ENCODE measurements around the gene CELF4. TPM values are rescaled to one million over a fixed set of nuclear protein-coding genes. Genes with fewer than 3 reads are reported as not detected.

The CELF4 gene
- total RNA-seq, 1 experiment from 2014 or later, result 0.40 TPM

- Histone ChIP-seq H4K20me1 (ENCODE audit: low read length) (no peaks in the 10 kb centered on the region), H3K4me3 (ENCODE audit: low read length) (no peak overlapping the region), H3K36me3 (ENCODE audit: low read depth, low read length) (no peaks in the 10 kb centered on the region), H3K9me3 (ENCODE audit: low read length) (no peaks in the 10 kb centered on the region), H3F3A (ENCODE audit: low read length, unreplicated experiment) (no peaks in the 10 kb centered on the region), H3K27ac (ENCODE audit: low read length) (no peak overlapping the region), H2AFZ (ENCODE audit: low read length) (no peak overlapping the region), H3K4me1 (ENCODE audit: insufficient read depth, low read length) (no peaks in the 10 kb centered on the region), H3K9me2 (replicated peaks; ENCODE audit: low read length) (no peaks in the 10 kb centered on the region), H3K9ac (ENCODE audit: low read length) (no peak overlapping the region), H3K4me2 (ENCODE audit: low read length) (no peak overlapping the region), H3K27me3 (ENCODE audit: low read length) (no peaks in the 10 kb centered on the region), H3K79me2 (ENCODE audit: low read length) (no peaks in the 10 kb centered on the region)
- intact Hi-C loops (cut with micrococcal nuclease), result no loop called here
- CTCF ChIA-PET, result no interaction called here
- DNase-seq (no peak), ATAC-seq (no peak)
- POLR2A ChIA-PET (ENCODE audit: unreplicated experiment), result no interaction called here
- BruUV-seq (replicated peaks), result no TSS peak
- TF ChIP-seq EZH2 (IDR thresholded peaks at IDR 0.05; ENCODE audit: low read length, unreplicated experiment) (no peak), EZH2phosphoT487 (IDR thresholded peaks at IDR 0.05; ENCODE audit: borderline replicate concordance, low read length) (no peak)
- TF ChIP-seq, protein P1, sequence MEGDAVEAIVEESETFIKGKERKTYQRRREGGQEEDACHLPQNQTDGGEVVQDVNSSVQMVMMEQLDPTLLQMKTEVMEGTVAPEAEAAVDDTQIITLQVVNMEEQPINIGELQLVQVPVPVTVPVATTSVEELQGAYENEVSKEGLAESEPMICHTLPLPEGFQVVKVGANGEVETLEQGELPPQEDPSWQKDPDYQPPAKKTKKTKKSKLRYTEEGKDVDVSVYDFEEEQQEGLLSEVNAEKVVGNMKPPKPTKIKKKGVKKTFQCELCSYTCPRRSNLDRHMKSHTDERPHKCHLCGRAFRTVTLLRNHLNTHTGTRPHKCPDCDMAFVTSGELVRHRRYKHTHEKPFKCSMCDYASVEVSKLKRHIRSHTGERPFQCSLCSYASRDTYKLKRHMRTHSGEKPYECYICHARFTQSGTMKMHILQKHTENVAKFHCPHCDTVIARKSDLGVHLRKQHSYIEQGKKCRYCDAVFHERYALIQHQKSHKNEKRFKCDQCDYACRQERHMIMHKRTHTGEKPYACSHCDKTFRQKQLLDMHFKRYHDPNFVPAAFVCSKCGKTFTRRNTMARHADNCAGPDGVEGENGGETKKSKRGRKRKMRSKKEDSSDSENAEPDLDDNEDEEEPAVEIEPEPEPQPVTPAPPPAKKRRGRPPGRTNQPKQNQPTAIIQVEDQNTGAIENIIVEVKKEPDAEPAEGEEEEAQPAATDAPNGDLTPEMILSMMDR (conservative IDR thresholded peaks at IDR 0.05; ENCODE audit: low read depth, low read length), result no peak
Measured at GRCh38 chr18:37289423-37289822, 276.2 kb downstream of the CELF4 start.

DNA sequence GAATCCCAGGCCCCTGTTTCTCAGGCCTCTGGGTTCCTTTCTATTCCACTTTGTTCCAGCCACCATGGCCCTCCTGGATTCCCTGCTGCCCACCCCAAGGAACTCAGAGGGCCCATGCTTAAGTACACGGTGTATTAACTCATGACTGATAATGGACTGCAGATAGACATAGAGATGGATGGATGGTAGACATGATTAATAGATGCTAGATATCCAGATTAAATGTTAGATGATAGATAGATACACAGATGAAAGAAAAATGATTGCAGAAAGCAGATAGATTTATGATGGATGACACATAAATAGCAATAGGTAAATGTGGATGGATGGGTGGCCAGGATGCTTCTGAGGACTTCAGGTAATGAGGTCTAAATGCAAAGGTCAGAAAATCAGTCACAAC is 278.0 kb downstream of the CELF4 start:
- H3K4me3 ChIP-seq (ENCODE audit: low read length), result no peak overlapping the region
- H2AFZ ChIP-seq (ENCODE audit: low read length), result no peak overlapping the region
- H3K9ac ChIP-seq (ENCODE audit: low read length), result no peak overlapping the region
- H3K79me2 ChIP-seq (ENCODE audit: low read length), result no peaks in the 10 kb centered on the region
- H3K27me3 ChIP-seq (ENCODE audit: low read length), result no peaks in the 10 kb centered on the region
- no peak for DNase-seq
- H3K4me2 ChIP-seq (ENCODE audit: low read length), result no peak overlapping the region
- ChIA-PET POLR2A (ENCODE audit: unreplicated experiment) (no interaction called here), CTCF (no interaction called here)
- no peaks in the 10 kb centered on the region for H3K9me3 ChIP-seq (ENCODE audit: low read length)
- no TSS peak for BruUV-seq (replicated peaks)
- TF ChIP-seq EZH2 (IDR thresholded peaks at IDR 0.05; ENCODE audit: low read length, unreplicated experiment) (no peak), EZH2phosphoT487 (IDR thresholded peaks at IDR 0.05; ENCODE audit: borderline replicate concordance, low read length) (no peak)
- TF ChIP-seq, protein P1 (conservative IDR thresholded peaks at IDR 0.05; ENCODE audit: low read depth, low read length), result no peak
- H3K9me2 ChIP-seq (replicated peaks; ENCODE audit: low read length), result no peaks in the 10 kb centered on the region
- no peaks in the 10 kb centered on the region for H3F3A ChIP-seq (ENCODE audit: low read length, unreplicated experiment)
- H4K20me1 ChIP-seq (ENCODE audit: low read length), result no peaks in the 10 kb centered on the region
- intact Hi-C loops (cut with micrococcal nuclease), result no loop called here
- H3K4me1 ChIP-seq (ENCODE audit: insufficient read depth, low read length), result no peaks in the 10 kb centered on the region
- ATAC-seq, result no peak
- H3K36me3 ChIP-seq (ENCODE audit: low read depth, low read length), result no peaks in the 10 kb centered on the region
- H3K27ac ChIP-seq (ENCODE audit: low read length), result no peak overlapping the region

DNA sequence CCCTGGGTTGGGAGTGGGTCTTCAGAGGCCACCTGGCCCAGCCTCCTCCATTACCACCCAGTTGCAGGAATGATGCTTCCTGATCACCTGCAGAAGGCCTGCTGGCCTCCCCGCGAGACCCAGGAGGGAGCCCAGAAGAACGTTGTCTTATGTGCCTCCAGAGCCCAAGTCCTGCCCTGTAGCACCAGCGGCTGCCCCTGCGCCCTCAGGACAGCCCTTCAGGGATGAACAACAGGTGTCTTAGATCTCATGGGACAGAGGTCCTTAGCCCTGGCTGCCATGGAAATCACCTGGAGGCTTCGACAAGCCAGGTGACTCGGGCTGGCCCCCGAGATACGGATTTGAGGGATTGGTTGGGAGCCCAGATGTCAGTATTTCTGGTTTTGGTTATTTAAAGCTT is 278.8 kb downstream of the CELF4 start:
- intact Hi-C loops (cut with micrococcal nuclease), result no loop called here

More for the DNA sequence above, 278.8 kb downstream of the CELF4 start:
- Histone ChIP-seq H3K27me3 (ENCODE audit: low read length) (no peaks in the 10 kb centered on the region), H3K9me3 (ENCODE audit: low read length) (no peaks in the 10 kb centered on the region), H4K20me1 (ENCODE audit: low read length) (no peaks in the 10 kb centered on the region), H3K4me1 (ENCODE audit: insufficient read depth, low read length) (no peaks in the 10 kb centered on the region), H3F3A (ENCODE audit: low read length, unreplicated experiment) (no peaks in the 10 kb centered on the region), H3K9ac (ENCODE audit: low read length) (no peak overlapping the region), H3K79me2 (ENCODE audit: low read length) (no peaks in the 10 kb centered on the region), H3K4me3 (ENCODE audit: low read length) (no peak overlapping the region), H3K27ac (ENCODE audit: low read length) (no peak overlapping the region), H3K36me3 (ENCODE audit: low read depth, low read length) (no peaks in the 10 kb centered on the region), H2AFZ (ENCODE audit: low read length) (no peak overlapping the region), H3K4me2 (ENCODE audit: low read length) (no peak overlapping the region), H3K9me2 (replicated peaks; ENCODE audit: low read length) (no peaks in the 10 kb centered on the region)
- DNase-seq, result no peak
- TF ChIP-seq, protein P1 (conservative IDR thresholded peaks at IDR 0.05; ENCODE audit: low read depth, low read length), result no peak
- ChIA-PET CTCF (no interaction called here), POLR2A (ENCODE audit: unreplicated experiment) (no interaction called here)
- ATAC-seq, result no peak
- BruUV-seq (replicated peaks), result no TSS peak

Measured in PC-3 (cell line).